ENCODE measurements around the gene MSLN.

DNA sequence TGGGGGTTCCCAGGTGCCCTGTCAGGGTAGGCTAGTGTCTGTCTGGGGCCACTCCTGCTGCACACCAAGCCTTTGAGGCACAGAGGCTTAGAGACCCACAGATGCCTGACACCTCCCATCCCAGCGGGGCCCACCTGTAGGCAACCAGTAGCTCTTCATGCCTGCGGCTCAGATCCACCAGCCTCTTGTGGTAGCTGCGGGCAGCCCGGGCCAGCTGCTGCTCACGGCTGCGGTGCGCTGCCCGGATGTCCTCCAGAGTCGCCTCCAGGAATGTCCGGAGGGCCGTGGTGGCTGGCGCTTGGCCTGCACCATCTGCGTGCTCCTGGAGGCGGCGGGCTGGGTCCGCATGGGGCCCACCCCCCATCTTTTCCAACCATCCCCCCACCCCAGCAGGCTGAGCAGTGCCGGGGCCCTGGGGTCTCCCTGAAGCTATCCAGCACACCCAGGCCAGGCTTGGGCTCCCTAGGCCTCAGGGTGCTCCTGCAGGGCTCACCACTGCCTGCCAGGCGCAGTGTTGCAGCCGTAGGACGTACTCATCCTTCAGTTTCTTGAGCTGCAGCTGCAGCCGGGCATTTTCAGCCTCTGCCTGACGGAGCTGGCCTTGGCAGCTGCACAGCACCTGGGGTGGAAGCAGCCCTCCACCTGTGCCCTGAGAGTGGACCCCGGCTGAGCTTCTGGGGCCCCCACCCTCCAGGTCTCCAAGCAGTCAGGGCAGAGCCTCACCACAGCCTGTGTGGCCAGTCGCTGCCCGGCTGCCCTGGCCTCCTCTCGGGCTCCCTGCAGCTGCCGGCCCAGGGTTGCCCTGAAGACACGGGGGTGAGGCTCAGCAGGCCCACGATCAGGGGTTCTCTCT, 36.1 kb upstream of the MSLN start:
- TF ChIP-seq CTCF (IDR thresholded peaks at IDR 0.05) (no peak), POLR2A (IDR thresholded peaks at IDR 0.05) (no peak)
